Measurements from ENCODE around the gene CFAP107. TPM values are rescaled to one million over a fixed set of nuclear protein-coding genes. Genes with fewer than 3 reads are reported as not detected.

Gene CFAP107, protein sequence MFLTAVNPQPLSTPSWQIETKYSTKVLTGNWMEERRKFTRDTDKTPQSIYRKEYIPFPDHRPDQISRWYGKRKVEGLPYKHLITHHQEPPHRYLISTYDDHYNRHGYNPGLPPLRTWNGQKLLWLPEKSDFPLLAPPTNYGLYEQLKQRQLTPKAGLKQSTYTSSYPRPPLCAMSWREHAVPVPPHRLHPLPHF
- total RNA-seq (not detected), polyA plus RNA-seq (not detected)
- long read RNA-seq, donor 1 = 0 reads
- long read RNA-seq, donor 2 = 0 reads
- long read RNA-seq, donor 3 = 0 reads
- long read RNA-seq, donor 4 = 0 reads
- long read RNA-seq, donor 5 = 0 reads
- long read RNA-seq, donor 6 = 0 reads
- long read RNA-seq, donor 7 = 0 reads
- long read RNA-seq, donor 8 = 0 reads
- long read RNA-seq, donor 9 = 0 reads
- long read RNA-seq, donor 10 = 0 reads

GRCh38 chr1:12745992-12746323 lies at the start of gene CFAP107:
TSS of gene CFAP107 (plus strand) at chr1:12746200. CDS start at chr1:12746431, 231 bp downstream.
- 10 to 24% (median 20%) methylated on average over 2 of the region's 2 CpGs for WGBS, 4 donors
- Histone ChIP-seq H3K4me1 (replicated peaks in 1 of 2) (no peaks in the 10 kb centered on the region), H3K9me3 (replicated peaks in 1 of 3) (peaks cover 0 to 15% (median 0%) of the 10 kb centered on the region in 3 donors), H3K4me3 (no peak within 1 kb of the TSS), H3K36me3 (replicated peaks in 1 of 2) (no peaks in the 10 kb centered on the region), H3K27ac (no peak within 1 kb of the TSS), H3K27me3 (peaks cover 11% of the 10 kb centered on the region)
- intact Hi-C loops (cut with DNase I) = no loop called here
- DNase-seq = no peak
- TF ChIP-seq, protein P1, sequence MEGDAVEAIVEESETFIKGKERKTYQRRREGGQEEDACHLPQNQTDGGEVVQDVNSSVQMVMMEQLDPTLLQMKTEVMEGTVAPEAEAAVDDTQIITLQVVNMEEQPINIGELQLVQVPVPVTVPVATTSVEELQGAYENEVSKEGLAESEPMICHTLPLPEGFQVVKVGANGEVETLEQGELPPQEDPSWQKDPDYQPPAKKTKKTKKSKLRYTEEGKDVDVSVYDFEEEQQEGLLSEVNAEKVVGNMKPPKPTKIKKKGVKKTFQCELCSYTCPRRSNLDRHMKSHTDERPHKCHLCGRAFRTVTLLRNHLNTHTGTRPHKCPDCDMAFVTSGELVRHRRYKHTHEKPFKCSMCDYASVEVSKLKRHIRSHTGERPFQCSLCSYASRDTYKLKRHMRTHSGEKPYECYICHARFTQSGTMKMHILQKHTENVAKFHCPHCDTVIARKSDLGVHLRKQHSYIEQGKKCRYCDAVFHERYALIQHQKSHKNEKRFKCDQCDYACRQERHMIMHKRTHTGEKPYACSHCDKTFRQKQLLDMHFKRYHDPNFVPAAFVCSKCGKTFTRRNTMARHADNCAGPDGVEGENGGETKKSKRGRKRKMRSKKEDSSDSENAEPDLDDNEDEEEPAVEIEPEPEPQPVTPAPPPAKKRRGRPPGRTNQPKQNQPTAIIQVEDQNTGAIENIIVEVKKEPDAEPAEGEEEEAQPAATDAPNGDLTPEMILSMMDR (IDR thresholded peaks at IDR 0.05) = no peak
- no peak for TF ChIP-seq POLR2A (IDR thresholded peaks at IDR 0.05)

GRCh38 chr1:12696658-12697057 lies 49.3 kb upstream of the CFAP107 start:
- no peaks in the 10 kb centered on the region for H3K4me1 ChIP-seq (replicated peaks in 1 of 2)
- DNase-seq = no peak
- no peak for TF ChIP-seq POLR2A (IDR thresholded peaks at IDR 0.05)
- TF ChIP-seq, protein P1 (IDR thresholded peaks at IDR 0.05) = no peak
- H3K9me3 ChIP-seq (replicated peaks in 1 of 3) = peaks cover 0 to 7% (median 0%) of the 10 kb centered on the region in 3 donors
- H3K27ac ChIP-seq = no peak overlapping the region
- intact Hi-C loops (cut with DNase I) = no loop called here
- peaks cover 6% of the 10 kb centered on the region for H3K27me3 ChIP-seq
- WGBS, 4 donors = 76 to 83% (median 79%) methylated on average over 3 of the region's 3 CpGs
- H3K4me3 ChIP-seq = no peak overlapping the region
- H3K36me3 ChIP-seq (replicated peaks in 1 of 2) = no peaks in the 10 kb centered on the region

DNA sequence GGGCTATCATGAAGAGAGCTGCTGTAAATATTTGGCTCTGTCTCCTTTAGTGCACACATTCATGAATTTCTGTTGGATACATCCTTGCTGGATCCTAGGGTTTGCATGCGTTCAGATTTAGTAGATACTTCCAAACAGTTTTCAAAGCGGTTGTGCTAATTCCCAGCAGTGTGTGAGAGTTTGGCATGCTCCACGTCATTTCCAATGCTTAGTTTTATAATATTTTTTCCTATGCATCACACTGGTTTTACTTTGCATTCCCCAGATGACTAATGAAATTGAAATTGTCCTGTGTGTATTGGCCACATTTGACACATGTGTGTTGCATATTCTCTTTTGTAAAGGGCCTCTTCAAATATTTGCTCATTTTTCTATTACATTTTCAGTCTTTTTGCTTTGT lies 48.6 kb upstream of the CFAP107 start:
- intact Hi-C loops (cut with DNase I) = no loop called here
- 78 to 82% (median 79%) methylated on average over 3 of the region's 3 CpGs for WGBS, 4 donors
- TF ChIP-seq, protein P1 (IDR thresholded peaks at IDR 0.05) = no peak
- no peak for TF ChIP-seq POLR2A (IDR thresholded peaks at IDR 0.05)
- DNase-seq = no peak
- Histone ChIP-seq H3K27ac (no peak overlapping the region), H3K9me3 (replicated peaks in 1 of 3) (peaks cover 0 to 7% (median 0%) of the 10 kb centered on the region in 3 donors), H3K4me1 (replicated peaks in 1 of 2) (no peaks in the 10 kb centered on the region), H3K36me3 (replicated peaks in 1 of 2) (no peaks in the 10 kb centered on the region), H3K4me3 (no peak overlapping the region), H3K27me3 (peaks cover 6% of the 10 kb centered on the region)

GRCh38 chr1:12703821-12704451 lies 42.1 kb upstream of the CFAP107 start:
- H3K27ac ChIP-seq = no peak overlapping the region
- WGBS, 4 donors = 62 to 74% (median 71%) methylated on average over 6 of the region's 6 CpGs
- intact Hi-C loops (cut with DNase I) = no loop called here
- H3K4me3 ChIP-seq = no peak overlapping the region
- H3K27me3 ChIP-seq = peaks cover 6% of the 10 kb centered on the region
- TF ChIP-seq POLR2A (IDR thresholded peaks at IDR 0.05) = no peak
- TF ChIP-seq, protein P1 (IDR thresholded peaks at IDR 0.05) = no peak
- H3K9me3 ChIP-seq (replicated peaks in 1 of 3) = peaks cover 0 to 6% (median 0%) of the 10 kb centered on the region in 3 donors
- no peaks in the 10 kb centered on the region for H3K4me1 ChIP-seq (replicated peaks in 1 of 2)
- no peak for DNase-seq
- H3K36me3 ChIP-seq (replicated peaks in 1 of 2) = no peaks in the 10 kb centered on the region

Data from adrenal gland (tissue), 19 donors.